ENCODE measurements around the gene SULT1E1. TPM values are rescaled to one million over a fixed set of nuclear protein-coding genes. Genes with fewer than 3 reads are reported as not detected.

SULT1E1 gene
- total RNA-seq, 1 experiment from 2014 or later = not detected

DNA sequence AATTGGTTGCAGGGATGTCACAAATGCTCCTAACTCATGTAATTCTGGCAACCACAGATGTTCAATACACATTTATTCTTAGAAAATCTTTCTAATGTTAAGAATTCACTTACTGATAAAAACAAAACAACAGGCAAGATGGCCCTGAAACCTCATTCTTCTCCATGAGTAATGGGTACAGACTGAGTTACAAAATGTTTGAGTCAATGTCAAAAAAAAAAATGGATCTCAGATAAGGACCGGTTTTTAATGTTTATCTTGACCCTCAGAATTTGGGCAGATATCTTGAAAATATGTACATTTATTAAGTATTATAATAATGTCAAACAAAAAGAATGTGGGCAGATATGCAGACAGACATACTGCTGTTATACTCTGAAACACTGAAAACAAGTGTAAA lies 1.8 kb upstream of the SULT1E1 start:
- Histone ChIP-seq H3K36me3 (no peaks in the 10 kb centered on the region), H3K4me1 (replicated peaks) (no peaks in the 10 kb centered on the region), H3K9me3 (replicated peaks) (no peaks in the 10 kb centered on the region), H3K27me3 (replicated peaks) (no peaks in the 10 kb centered on the region), H3K4me3 (no peak overlapping the region), H3K27ac (no peak overlapping the region)
- no peak for DNase-seq (ENCODE audit: low read depth in 1 of 2, low spot score in 2 of 2)

DNA sequence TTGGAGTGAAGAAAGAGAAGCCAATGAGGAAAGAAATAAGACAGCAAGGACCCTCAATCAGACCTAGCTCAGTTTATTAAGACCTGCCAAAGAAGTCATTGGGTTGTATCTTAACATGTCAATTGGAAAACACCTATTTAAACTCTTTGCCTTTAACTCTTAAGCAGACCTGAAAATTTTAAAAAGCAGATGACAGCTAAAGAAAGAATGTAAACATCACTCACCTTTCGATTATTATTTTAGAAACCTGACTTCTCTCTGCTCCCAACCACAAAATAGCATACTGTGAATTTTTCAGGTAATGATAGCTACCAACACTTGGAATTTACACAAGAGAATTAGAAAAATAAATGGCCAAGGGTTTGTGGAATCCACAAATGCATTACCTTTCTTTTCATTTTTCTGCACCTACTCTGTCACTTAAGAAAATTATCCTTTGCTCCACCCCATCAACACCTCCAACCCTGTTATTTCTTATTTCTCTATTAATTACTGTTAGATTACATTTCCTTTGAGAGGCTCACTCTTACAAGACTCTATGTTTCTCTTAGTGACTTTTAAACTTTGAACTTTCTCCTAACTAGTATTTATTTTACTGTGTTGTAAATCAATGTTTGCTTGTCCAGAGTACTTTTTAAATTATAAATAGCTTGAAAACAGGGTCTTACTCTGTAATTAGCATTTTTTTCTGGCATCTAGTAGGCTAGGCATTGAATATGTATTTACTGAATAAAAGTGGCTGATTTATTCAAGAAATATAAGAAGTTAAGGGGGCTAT lies 765 bp upstream of the SULT1E1 start:
- no peak overlapping the region for H3K4me3 ChIP-seq
- no peak for DNase-seq (ENCODE audit: low read depth in 1 of 2, low spot score in 2 of 2)
- no peak overlapping the region for H3K27ac ChIP-seq
- H3K9me3 ChIP-seq (replicated peaks) = no peaks in the 10 kb centered on the region
- H3K36me3 ChIP-seq = no peaks in the 10 kb centered on the region
- no peaks in the 10 kb centered on the region for H3K4me1 ChIP-seq (replicated peaks)
- H3K27me3 ChIP-seq (replicated peaks) = no peaks in the 10 kb centered on the region

DNA sequence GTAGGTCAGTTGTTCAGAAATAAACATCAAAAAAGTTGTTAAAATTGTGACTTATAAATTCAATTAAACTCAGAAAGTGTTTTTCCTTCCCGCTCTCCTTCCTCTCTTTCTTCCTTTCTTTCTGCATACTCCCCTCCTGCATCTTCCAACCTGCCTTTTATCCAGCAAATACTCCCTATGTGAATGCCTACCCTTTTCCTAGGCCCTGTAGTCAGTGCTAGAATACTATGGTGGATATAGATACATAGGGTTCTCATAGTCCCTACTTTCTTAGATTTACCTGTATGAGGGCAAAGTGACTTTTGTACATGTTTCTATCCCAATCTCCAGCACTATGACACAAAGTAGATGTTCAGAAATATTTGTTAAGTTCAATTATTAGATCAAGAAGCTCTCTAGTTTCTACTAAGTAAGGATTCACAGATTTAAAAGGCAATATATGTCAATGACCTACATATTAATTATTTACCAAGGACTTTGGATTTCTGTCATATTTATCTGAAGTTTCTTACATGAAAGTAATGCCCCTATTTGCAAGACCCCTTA lies 732 bp downstream of the SULT1E1 start:
- no peak overlapping the region for H3K27ac ChIP-seq
- H3K9me3 ChIP-seq (replicated peaks) = no peaks in the 10 kb centered on the region
- no peaks in the 10 kb centered on the region for H3K36me3 ChIP-seq
- no peaks in the 10 kb centered on the region for H3K27me3 ChIP-seq (replicated peaks)
- no peak for DNase-seq (ENCODE audit: low read depth in 1 of 2, low spot score in 2 of 2)
- no peak overlapping the region for H3K4me3 ChIP-seq
- no peaks in the 10 kb centered on the region for H3K4me1 ChIP-seq (replicated peaks)

DNA sequence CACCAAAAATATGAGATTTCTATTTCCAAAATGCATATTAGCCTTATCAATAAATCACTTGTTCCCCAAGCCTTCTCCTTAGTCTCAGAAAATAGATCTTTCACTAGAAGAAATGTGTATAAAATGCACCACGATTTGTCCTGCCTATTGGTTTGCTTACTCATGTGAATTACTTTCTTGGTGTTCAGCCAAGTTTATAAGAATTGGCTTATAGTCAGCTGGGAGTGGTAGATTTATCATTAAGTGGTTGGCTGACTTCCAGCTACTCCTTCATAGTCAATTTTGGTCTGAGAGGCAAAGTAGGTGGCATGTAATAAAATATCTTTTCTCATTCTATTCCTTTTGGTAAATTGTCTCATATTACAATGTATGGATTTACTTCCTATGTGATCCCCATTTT lies 1.3 kb downstream of the SULT1E1 start:
- H3K27me3 ChIP-seq (replicated peaks) = no peaks in the 10 kb centered on the region
- no peaks in the 10 kb centered on the region for H3K4me1 ChIP-seq (replicated peaks)
- DNase-seq (ENCODE audit: low read depth in 1 of 2, low spot score in 2 of 2) = no peak
- no peak overlapping the region for H3K27ac ChIP-seq
- H3K9me3 ChIP-seq (replicated peaks) = no peaks in the 10 kb centered on the region
- no peaks in the 10 kb centered on the region for H3K36me3 ChIP-seq
- no peak overlapping the region for H3K4me3 ChIP-seq

DNA sequence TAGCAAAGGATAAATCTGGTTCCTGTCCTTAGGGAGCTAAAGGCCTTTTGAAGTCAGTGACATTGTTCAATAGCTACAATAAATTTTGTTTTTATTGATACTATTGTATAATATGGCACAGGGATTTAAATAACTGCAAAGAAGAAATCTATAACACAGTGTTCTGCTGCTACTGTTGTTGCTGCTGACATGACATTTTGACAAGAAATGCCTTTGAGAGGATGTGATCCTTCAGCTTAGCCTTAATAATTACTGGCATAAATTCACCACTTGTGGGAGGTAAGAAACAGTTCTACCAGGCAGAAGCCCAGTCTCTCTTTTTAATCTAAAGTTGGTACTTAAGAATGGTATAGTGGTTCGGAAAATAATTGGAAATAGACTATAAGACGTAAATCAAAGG lies 4.1 kb downstream of the SULT1E1 start:
- no peak for DNase-seq (ENCODE audit: low read depth in 1 of 2, low spot score in 2 of 2)
- Histone ChIP-seq H3K9me3 (replicated peaks) (no peaks in the 10 kb centered on the region), H3K4me1 (replicated peaks) (no peaks in the 10 kb centered on the region), H3K36me3 (no peaks in the 10 kb centered on the region), H3K27me3 (replicated peaks) (no peaks in the 10 kb centered on the region), H3K27ac (no peak overlapping the region), H3K4me3 (no peak overlapping the region)

DNA sequence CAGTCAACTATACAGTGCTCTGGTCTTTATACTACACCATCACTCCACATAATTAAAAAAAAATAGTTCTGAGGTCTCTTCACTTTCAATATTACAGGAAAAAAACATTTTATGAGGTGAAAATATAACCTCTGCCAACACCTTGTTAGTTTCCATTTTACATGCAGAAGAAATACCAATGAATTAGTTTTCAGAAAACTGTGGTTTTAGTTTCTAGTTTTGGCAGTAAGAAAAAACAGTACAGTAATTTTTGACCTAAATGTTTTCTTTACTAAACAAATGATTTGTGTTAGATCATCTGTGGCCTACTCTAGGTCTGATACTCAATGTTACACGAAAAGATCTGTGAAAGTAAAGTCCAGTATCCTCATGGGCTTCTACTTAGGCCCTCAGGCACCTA lies 10.0 kb downstream of the SULT1E1 start:
- H3K9me3 ChIP-seq (replicated peaks) = no peaks in the 10 kb centered on the region
- no peak overlapping the region for H3K4me3 ChIP-seq
- no peak overlapping the region for H3K27ac ChIP-seq
- no peak for DNase-seq (ENCODE audit: low read depth in 1 of 2, low spot score in 2 of 2)
- no peaks in the 10 kb centered on the region for H3K36me3 ChIP-seq
- H3K27me3 ChIP-seq (replicated peaks) = no peaks in the 10 kb centered on the region
- H3K4me1 ChIP-seq (replicated peaks) = no peaks in the 10 kb centered on the region

DNA sequence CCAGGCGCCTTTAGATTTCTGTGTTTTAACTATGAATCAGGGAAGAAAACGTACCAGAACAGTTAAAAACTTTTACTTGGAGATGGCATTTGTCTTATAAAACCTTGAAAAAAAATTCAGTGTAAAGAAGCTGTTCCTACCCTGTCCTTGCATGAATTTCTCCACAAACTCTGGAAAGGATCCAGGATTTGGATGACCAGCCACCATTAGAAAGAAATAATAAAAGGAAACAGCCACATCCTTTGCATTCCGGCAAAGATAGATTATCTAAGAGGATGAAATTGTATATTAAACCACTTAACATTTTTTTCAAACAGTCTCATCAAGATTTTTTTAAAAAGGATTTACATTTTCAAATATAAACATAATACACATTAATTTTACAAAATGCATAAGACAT lies 10.6 kb downstream of the SULT1E1 start:
- Histone ChIP-seq H3K9me3 (replicated peaks) (no peaks in the 10 kb centered on the region), H3K4me3 (no peak overlapping the region), H3K27me3 (replicated peaks) (no peaks in the 10 kb centered on the region), H3K36me3 (no peaks in the 10 kb centered on the region), H3K27ac (no peak overlapping the region), H3K4me1 (replicated peaks) (no peaks in the 10 kb centered on the region)
- DNase-seq (ENCODE audit: low read depth in 1 of 2, low spot score in 2 of 2) = no peak

DNA sequence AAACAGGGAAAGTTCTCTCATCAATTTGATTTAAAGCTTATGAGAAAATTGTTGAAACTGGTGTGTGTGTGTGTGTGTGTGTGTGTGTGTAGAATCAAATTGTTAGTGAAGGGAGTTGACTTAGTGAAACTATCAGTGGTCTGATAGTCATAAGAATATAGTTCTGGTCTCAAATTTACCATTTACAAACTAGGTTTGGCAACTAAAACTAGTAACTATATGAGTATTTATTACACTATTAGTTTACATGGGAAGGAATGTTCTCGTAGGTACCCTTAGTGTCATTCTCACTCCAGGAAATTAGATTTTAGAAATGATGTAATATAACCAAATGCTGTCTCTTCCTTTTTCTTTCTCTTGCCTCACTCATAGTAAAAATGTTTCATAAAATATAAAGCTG lies 11.9 kb downstream of the SULT1E1 start:
- H3K36me3 ChIP-seq = no peaks in the 10 kb centered on the region
- DNase-seq (ENCODE audit: low read depth in 1 of 2, low spot score in 2 of 2) = no peak
- H3K27me3 ChIP-seq (replicated peaks) = no peaks in the 10 kb centered on the region

DNA sequence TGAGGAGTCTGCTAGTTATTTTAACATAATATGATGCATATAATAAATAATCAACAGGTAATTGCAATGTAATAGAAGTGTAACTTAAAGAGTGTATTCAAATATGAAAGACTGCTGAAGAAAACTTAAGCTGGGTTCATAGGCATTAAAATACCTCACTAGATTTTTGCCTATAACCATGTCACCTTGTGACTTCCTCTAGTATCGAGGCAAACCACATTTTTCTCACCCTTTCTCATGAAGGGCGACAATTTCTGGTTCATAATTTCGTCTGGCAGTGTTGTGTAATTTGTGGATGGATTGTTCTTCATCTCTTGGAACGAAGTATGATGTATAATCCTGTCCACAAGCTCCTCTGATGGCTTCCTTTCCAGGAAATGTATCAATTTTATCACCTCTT lies 16.0 kb downstream of the SULT1E1 start:
- no peak for DNase-seq (ENCODE audit: low read depth in 1 of 2, low spot score in 2 of 2)
- H3K27me3 ChIP-seq (replicated peaks) = no peaks in the 10 kb centered on the region
- H3K4me3 ChIP-seq = no peak overlapping the region
- no peak overlapping the region for H3K27ac ChIP-seq
- no peaks in the 10 kb centered on the region for H3K36me3 ChIP-seq
- H3K4me1 ChIP-seq (replicated peaks) = no peaks in the 10 kb centered on the region
- H3K9me3 ChIP-seq (replicated peaks) = no peaks in the 10 kb centered on the region

More for the DNA sequence above, 11.9 kb downstream of the SULT1E1 start:
- Histone ChIP-seq H3K4me1 (replicated peaks) (no peaks in the 10 kb centered on the region), H3K27ac (no peak overlapping the region), H3K9me3 (replicated peaks) (no peaks in the 10 kb centered on the region), H3K4me3 (no peak overlapping the region)

DNA sequence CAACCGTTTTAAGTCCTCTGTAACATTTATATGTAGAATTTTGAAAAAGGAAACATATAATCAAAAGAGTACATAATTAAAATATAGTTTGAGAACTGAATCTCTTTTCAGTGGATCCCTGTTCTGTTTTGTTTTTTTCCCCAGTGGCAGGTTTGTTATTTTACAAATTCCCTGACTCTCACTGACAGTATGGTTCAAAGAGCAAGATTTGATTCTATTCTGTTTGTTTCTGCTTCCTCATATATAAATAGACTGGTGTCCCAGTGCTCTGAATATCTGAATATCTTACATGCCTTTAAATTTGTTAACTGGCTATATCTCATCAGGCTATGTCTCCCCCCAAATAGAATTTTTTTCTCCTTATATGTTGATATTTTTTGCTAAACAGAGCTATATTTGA lies 16.6 kb downstream of the SULT1E1 start:
- H3K36me3 ChIP-seq = no peaks in the 10 kb centered on the region
- no peaks in the 10 kb centered on the region for H3K4me1 ChIP-seq (replicated peaks)
- no peak for DNase-seq (ENCODE audit: low read depth in 1 of 2, low spot score in 2 of 2)

DNA sequence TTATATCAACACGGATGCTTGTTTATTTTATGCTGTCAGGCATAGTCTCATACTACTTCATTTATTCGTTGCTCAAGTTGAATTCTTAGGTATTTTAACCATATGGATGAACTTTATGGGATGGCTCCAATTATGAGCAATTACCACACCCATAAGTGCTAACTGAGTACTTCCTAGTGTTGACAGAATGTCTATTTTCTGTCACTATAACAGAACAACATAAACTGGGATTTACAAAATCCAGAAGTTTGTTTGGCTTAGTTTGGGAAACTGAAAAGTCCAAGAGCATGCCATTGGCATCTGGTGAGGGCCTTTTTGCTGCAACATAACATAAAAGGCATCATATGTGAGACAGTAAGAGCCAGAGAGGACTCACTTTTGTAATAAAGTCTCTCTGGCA lies 21.0 kb downstream of the SULT1E1 start:
- H3K27me3 ChIP-seq (replicated peaks) = no peaks in the 10 kb centered on the region

More for the DNA sequence above, 16.6 kb downstream of the SULT1E1 start:
- Histone ChIP-seq H3K9me3 (replicated peaks) (no peaks in the 10 kb centered on the region), H3K27me3 (replicated peaks) (no peaks in the 10 kb centered on the region), H3K27ac (no peak overlapping the region), H3K4me3 (no peak overlapping the region)

DNA sequence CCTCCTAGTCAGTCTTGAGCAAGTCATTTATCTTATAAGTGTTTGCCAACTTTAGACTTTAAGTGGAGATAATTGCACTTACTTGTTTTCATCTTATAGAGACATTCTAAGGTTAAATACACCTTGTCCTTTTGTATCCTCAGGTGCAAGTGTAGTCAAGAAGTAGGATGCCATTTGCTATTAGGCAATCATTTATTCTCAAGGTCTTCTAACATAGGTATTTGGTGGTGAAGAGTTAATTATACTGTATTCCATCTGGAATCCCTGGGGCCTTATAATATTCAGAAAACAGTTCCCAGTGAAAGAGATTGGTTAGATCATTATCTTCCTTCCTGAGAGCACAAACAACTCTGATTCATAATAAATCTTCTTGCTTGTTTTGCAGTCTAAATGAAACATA lies 23.7 kb downstream of the SULT1E1 start:
- no peak for DNase-seq (ENCODE audit: low read depth in 1 of 2, low spot score in 2 of 2)
- Histone ChIP-seq H3K27me3 (replicated peaks) (peaks cover 5% of the 10 kb centered on the region; the same call in 1 of the 2 replicates), H3K4me3 (no peak overlapping the region), H3K4me1 (replicated peaks) (no peaks in the 10 kb centered on the region), H3K9me3 (replicated peaks) (no peaks in the 10 kb centered on the region), H3K36me3 (no peaks in the 10 kb centered on the region), H3K27ac (no peak overlapping the region)

More for the DNA sequence above, 21.0 kb downstream of the SULT1E1 start:
- DNase-seq (ENCODE audit: low read depth in 1 of 2, low spot score in 2 of 2) = no peak
- Histone ChIP-seq H3K4me1 (replicated peaks) (no peaks in the 10 kb centered on the region), H3K27ac (no peak overlapping the region), H3K9me3 (replicated peaks) (no peaks in the 10 kb centered on the region), H3K36me3 (no peaks in the 10 kb centered on the region), H3K4me3 (no peak overlapping the region)

DNA sequence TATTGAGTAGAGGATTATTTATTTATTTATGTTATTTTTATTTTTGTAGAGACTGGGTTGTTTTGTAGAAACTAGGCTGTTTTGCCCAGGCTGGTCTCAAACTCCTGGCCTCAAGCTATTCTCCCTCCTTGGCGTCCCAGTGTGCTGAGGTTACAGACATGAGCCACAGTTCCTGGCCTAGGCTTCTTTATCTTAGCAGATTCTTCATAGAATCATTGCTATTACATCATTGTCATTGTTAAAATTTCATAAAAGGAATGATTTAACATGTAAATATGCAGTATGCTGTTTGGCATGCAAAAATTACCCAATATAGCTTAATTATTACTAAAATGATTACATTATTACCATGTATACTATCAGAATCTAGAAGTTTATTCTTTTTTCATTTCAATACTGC lies 24.2 kb downstream of the SULT1E1 start:
- H3K9me3 ChIP-seq (replicated peaks) = no peaks in the 10 kb centered on the region

DNA sequence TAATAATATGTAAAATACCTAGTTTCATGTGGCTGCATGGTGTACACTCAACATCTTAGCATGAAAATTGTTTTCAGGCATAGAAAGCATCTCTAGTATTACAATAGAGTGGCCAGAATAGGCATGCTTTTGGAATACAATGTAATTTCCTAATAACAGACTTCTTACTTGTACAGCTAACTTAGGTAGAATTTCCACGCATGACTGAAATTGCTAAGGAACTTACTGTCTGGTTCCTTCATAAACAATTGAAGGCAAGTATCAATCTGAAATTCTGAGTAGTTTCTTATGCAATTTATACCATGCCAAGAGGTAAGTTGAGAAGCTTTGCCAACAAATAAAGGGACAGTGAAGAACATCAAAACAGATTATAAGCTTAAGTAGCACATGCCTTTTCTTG lies 26.7 kb downstream of the SULT1E1 start:
- no peak for DNase-seq (ENCODE audit: low read depth in 1 of 2, low spot score in 2 of 2)
- Histone ChIP-seq H3K36me3 (no peaks in the 10 kb centered on the region), H3K9me3 (replicated peaks) (no peaks in the 10 kb centered on the region), H3K27me3 (replicated peaks) (peaks cover 5% of the 10 kb centered on the region; the same call in 1 of the 2 replicates), H3K4me1 (replicated peaks) (no peaks in the 10 kb centered on the region), H3K4me3 (no peak overlapping the region), H3K27ac (no peak overlapping the region)

More for the DNA sequence above, 24.2 kb downstream of the SULT1E1 start:
- Histone ChIP-seq H3K4me1 (replicated peaks) (no peaks in the 10 kb centered on the region), H3K4me3 (no peak overlapping the region), H3K27ac (no peak overlapping the region), H3K27me3 (replicated peaks) (peaks cover 5% of the 10 kb centered on the region; the same call in 1 of the 2 replicates), H3K36me3 (no peaks in the 10 kb centered on the region)
- no peak for DNase-seq (ENCODE audit: low read depth in 1 of 2, low spot score in 2 of 2)

Data from SJSA1 (cell line).